Stimulated activated CD4-positive, alpha-beta T cell treated with anti-CD3 and anti-CD28 coated beads, Interleukin-1b, Interleukin-23, amount 100 ng/mL, for 48 hours (primary cell): ENCODE data around the gene RBM19.
"Not testable (repeated sequence)": the region's sequence is repeated elsewhere in the genome, so short reads cannot be mapped to it uniquely, and the experiment has no call there.

ENCODE experiments used
- DNase-seq: peaks from one replicate; pipeline ENCODE4 v3.0.0-alpha.2; 2020

The RBM19 gene

GRCh38 chr12:113826805-113827538 lies 139.2 kb downstream of the RBM19 start:
- no peak for DNase-seq

- no peak for DNase-seq
Observed at GRCh38 chr12:113825705-113826104, 140.4 kb downstream of the RBM19 start.

GRCh38 chr12:113823816-113824215 lies 142.3 kb downstream of the RBM19 start:
- no peak for DNase-seq

- no peak for DNase-seq
Observed at GRCh38 chr12:113823016-113823415, 143.1 kb downstream of the RBM19 start.

- no peak for DNase-seq
Observed at GRCh38 chr12:113820842-113821241, 145.3 kb downstream of the RBM19 start.

- DNase-seq = no peak
Observed at GRCh38 chr12:113820309-113820708, 145.8 kb downstream of the RBM19 start.

- no peak for DNase-seq
Observed at GRCh38 chr12:113819495-113819894, 146.6 kb downstream of the RBM19 start.

GRCh38 chr12:113818833-113819232 lies 147.3 kb downstream of the RBM19 start:
- no peak for DNase-seq

GRCh38 chr12:113818283-113818682 lies 147.8 kb downstream of the RBM19 start:
- no peak for DNase-seq

- DNase-seq = no peak
Observed at GRCh38 chr12:113816866-113817265, 149.3 kb downstream of the RBM19 start.

- no peak for DNase-seq
Observed at GRCh38 chr12:113815031-113815430, 151.1 kb downstream of the RBM19 start.

- no peak for DNase-seq
Observed at GRCh38 chr12:113813229-113813541, 152.9 kb downstream of the RBM19 start.

- DNase-seq = no peak
Observed at GRCh38 chr12:113812411-113813228, 153.5 kb downstream of the RBM19 start.

GRCh38 chr12:113809462-113810220 lies 156.5 kb downstream of the RBM19 start:
- DNase-seq = not testable (repeated sequence)

GRCh38 chr12:113808095-113808951 lies 157.8 kb downstream of the RBM19 start:
- DNase-seq = no peak

- no peak for DNase-seq
Observed at GRCh38 chr12:113805673-113806072, 160.5 kb downstream of the RBM19 start.

- DNase-seq = no peak
Observed at GRCh38 chr12:113804961-113805600, 161.0 kb downstream of the RBM19 start.

- DNase-seq = no peak
Observed at GRCh38 chr12:113803759-113804140, 162.4 kb downstream of the RBM19 start.

- DNase-seq = no peak
Observed at GRCh38 chr12:113802966-113803758, 163.0 kb downstream of the RBM19 start.

GRCh38 chr12:113802000-113802749 lies 163.9 kb downstream of the RBM19 start:
- DNase-seq = no peak

GRCh38 chr12:113800201-113800600 lies 165.9 kb downstream of the RBM19 start:
- DNase-seq = no peak
